Effector memory CD8-positive, alpha-beta T cell (primary cell): ENCODE data around the gene KYAT1.
"Not testable (repeated sequence)": the region's sequence is repeated elsewhere in the genome, so short reads cannot be mapped to it uniquely, and the experiment has no call there.

ENCODE experiments used
- ATAC-seq: fragments of 150-1000 bp; cut with Tn5 transposase; replicated peaks from 2 replicates; pipeline ENCODE4 v1.10.0; 2021; ENCODE audit warnings: mild to moderate bottlenecking, moderate library complexity
- DNase-seq, 3 experiments: peaks; one replicate each; pipeline ENCODE4 v3.0.0; 2021
- H3K27ac Mint-ChIP-seq, 2 donors: one replicate each; pipeline ENCODE4 v1.8.0; 2022; ENCODE audit warnings: mild to moderate bottlenecking in 2 of 2, mixed read lengths in 2 of 2, moderate library complexity in 2 of 2
- H3K27me3 Mint-ChIP-seq, 2 donors: one replicate each; pipeline ENCODE4 v1.8.0; 2022; ENCODE audit warnings: mixed read lengths in 2 of 2
- H3K36me3 Mint-ChIP-seq: one replicate; pipeline ENCODE4 v1.8.0; 2022; ENCODE audit warnings: mild to moderate bottlenecking, moderate library complexity, mixed read lengths; ENCODE audit not compliant: insufficient read depth
- H3K4me1 Mint-ChIP-seq, 2 donors: one replicate each; pipeline ENCODE4 v1.8.0; 2022; ENCODE audit warnings: low read depth in 2 of 2, mixed read lengths in 2 of 2
- H3K4me3 Mint-ChIP-seq, 2 donors: one replicate each; pipeline ENCODE4 v1.8.0; 2022; ENCODE audit warnings: mild to moderate bottlenecking in 2 of 2, mixed read lengths in 2 of 2, moderate library complexity in 2 of 2
- H3K9me3 Mint-ChIP-seq, 2 donors: one replicate each; pipeline ENCODE4 v1.8.0; 2022; ENCODE audit warnings: mixed read lengths in 2 of 2

Gene KYAT1

GRCh38 chr9:128858476-128858875, 23.3 kb downstream of the KYAT1 start:
- H3K9me3 Mint-ChIP-seq = not testable (repeated sequence)
- peaks cover 11% of the 10 kb centered on the region for H3K36me3 Mint-ChIP-seq

GRCh38 chr9:128854454-128854853, 27.3 kb downstream of the KYAT1 start:
- not testable (repeated sequence) for H3K27me3 Mint-ChIP-seq, H3K27ac Mint-ChIP-seq, H3K4me3 Mint-ChIP-seq, H3K4me1 Mint-ChIP-seq, ATAC-seq, DNase-seq
- Mint-ChIP-seq H3K9me3 (peaks cover 2 to 11% of the 10 kb centered on the region in 2 donors), H3K36me3 (peaks cover 15% of the 10 kb centered on the region)

More at GRCh38 chr9:128858476-128858875, 23.3 kb downstream of the KYAT1 start:
- DNase-seq, ATAC-seq, H3K27ac Mint-ChIP-seq, H3K4me3 Mint-ChIP-seq, H3K4me1 Mint-ChIP-seq, H3K27me3 Mint-ChIP-seq: not testable (repeated sequence)

DNA sequence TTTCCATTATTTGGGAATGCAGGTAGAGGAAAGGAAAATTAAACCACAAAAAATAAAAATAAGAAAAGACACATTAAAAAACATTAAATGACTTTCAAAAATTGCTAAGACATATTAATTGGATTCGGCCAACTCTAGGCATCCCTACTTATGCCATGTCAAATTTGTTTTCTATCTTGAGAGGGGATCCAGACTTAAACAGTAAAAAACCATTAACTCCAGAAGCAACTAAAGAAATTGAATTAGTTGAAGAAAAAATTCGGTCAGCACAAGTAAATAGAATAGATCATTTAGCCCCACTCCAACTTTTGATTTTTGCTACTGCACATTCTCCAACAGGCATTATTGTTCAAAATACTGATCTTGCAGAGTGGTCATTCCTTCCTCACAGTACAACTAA, 29.1 kb downstream of the KYAT1 start:
- peaks cover 2 to 11% of the 10 kb centered on the region in 2 donors for H3K9me3 Mint-ChIP-seq
- not testable (repeated sequence) for H3K27me3 Mint-ChIP-seq

GRCh38 chr9:128851779-128852600, 29.8 kb downstream of the KYAT1 start:
- not testable (repeated sequence) for H3K27me3 Mint-ChIP-seq, H3K36me3 Mint-ChIP-seq, H3K4me3 Mint-ChIP-seq, ATAC-seq, H3K27ac Mint-ChIP-seq, H3K4me1 Mint-ChIP-seq
- peak in 1 of 3 experiments; percentile 14 for DNase-seq
- peaks cover 2 to 11% of the 10 kb centered on the region in 2 donors for H3K9me3 Mint-ChIP-seq

More for the DNA sequence above, 29.1 kb downstream of the KYAT1 start:
- not testable (repeated sequence) for DNase-seq, ATAC-seq, H3K27ac Mint-ChIP-seq, H3K36me3 Mint-ChIP-seq, H3K4me1 Mint-ChIP-seq, H3K4me3 Mint-ChIP-seq

GRCh38 chr9:128851024-128851423, 30.7 kb downstream of the KYAT1 start:
- not testable (repeated sequence) for H3K27me3 Mint-ChIP-seq, H3K27ac Mint-ChIP-seq, H3K4me1 Mint-ChIP-seq, H3K4me3 Mint-ChIP-seq, DNase-seq, H3K36me3 Mint-ChIP-seq, ATAC-seq
- H3K9me3 Mint-ChIP-seq = peaks cover 2 to 11% of the 10 kb centered on the region in 2 donors

DNA sequence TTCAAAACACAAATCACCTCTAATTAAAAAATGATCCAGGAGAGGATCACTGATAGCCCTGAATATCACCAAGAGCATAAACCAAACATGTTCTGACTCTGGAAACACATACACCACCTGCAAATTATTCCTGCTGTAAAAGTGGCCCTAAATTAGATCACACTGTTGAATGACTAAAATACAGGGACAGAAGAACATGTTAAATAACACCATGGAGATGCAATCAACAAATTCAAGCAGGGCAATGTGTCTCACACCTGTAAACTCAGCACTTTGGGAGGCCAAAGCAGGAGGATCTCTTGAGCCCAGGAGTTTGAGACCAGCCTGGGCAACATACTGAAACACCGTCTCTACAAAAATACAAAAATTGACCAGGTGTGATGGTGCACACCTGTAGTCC, 33.9 kb downstream of the KYAT1 start:
- H3K27ac Mint-ChIP-seq = no peak overlapping the region
- no peaks in the 10 kb centered on the region for H3K4me1 Mint-ChIP-seq
- no peak overlapping the region for H3K4me3 Mint-ChIP-seq
- H3K9me3 Mint-ChIP-seq = peaks cover 2 to 11% of the 10 kb centered on the region in 2 donors
- no peak for DNase-seq
- no peak for ATAC-seq
- no peaks in the 10 kb centered on the region for H3K27me3 Mint-ChIP-seq
- peaks cover 8% of the 10 kb centered on the region for H3K36me3 Mint-ChIP-seq

DNA sequence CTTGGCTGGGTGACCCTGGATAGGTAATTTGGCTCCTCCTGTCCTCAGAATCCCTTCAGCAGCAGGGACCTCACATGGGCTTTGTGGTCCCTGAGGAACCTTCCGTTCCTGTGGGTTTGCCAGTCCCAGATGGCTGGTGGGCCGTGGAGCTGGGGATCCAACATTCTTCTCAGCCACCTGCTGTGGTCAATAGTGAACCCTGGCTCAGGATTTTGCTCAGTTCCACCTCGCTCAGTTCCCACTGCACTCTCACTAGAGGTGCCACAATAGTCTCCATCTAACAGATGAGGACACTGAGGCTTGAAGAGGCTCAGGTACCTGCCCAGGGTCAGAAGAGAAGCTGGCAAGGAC, 35.1 kb downstream of the KYAT1 start:
- no peaks in the 10 kb centered on the region for H3K27me3 Mint-ChIP-seq
- peaks cover 2 to 10% of the 10 kb centered on the region in 2 donors for H3K9me3 Mint-ChIP-seq
- DNase-seq (no peak), ATAC-seq (no peak)
- no peak overlapping the region for H3K4me3 Mint-ChIP-seq
- H3K27ac Mint-ChIP-seq = no peak overlapping the region
- peaks cover 12% of the 10 kb centered on the region for H3K36me3 Mint-ChIP-seq
- no peaks in the 10 kb centered on the region for H3K4me1 Mint-ChIP-seq

DNA sequence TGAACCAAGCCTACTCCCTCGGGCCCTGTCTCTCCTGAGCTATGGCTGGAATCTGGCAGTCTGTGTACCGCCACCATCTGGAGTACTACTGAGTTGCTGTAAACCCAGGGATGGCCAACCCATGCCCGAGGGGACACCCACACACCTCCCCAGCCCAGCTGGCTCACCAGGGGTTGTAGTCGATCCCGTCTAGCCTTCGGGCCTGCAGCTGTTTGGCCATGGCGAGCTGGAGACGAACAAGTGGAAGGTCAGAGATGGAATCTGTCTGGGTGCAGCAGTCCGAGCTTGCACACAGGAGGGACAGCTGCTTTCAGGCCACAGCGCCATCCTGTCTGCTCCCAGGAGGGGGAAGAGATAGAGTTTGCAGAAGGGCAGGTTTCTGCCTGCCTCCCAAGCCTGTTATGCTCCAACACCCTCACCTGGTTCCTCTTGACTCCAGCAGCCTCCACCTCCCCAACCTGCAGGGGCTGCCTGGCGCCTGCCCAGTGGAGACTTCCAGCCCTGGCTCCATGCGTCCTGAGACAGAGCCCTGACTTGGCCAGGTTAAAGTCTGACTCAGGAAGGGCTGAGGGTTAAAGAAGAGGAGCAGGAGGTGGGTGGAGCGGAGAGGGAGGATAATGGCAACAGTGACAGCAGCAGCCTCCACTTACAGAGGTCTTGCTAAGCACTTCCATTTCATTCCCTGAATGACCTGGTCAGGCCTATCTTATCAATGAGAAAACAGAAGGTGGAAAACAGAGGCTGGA, 36.4 kb downstream of the KYAT1 start:
- Mint-ChIP-seq H3K27ac (no peak overlapping the region), H3K9me3 (no peaks in the 10 kb centered on the region), H3K36me3 (peaks cover 6% of the 10 kb centered on the region), H3K4me1 (no peaks in the 10 kb centered on the region), H3K27me3 (no peaks in the 10 kb centered on the region), H3K4me3 (no peak overlapping the region)
- DNase-seq (no peak), ATAC-seq (no peak)

- not testable (repeated sequence) for ATAC-seq, H3K9me3 Mint-ChIP-seq, H3K4me3 Mint-ChIP-seq, H3K27me3 Mint-ChIP-seq, H3K27ac Mint-ChIP-seq, H3K36me3 Mint-ChIP-seq, H3K4me1 Mint-ChIP-seq, DNase-seq
Observed at GRCh38 chr9:128843171-128843570, 38.6 kb downstream of the KYAT1 start.

GRCh38 chr9:128841694-128842492, 39.9 kb downstream of the KYAT1 start:
- Mint-ChIP-seq H3K9me3 (no peaks in the 10 kb centered on the region), H3K36me3 (peaks cover 6% of the 10 kb centered on the region), H3K4me1 (no peaks in the 10 kb centered on the region), H3K27ac (no peak overlapping the region), H3K4me3 (no peak overlapping the region), H3K27me3 (no peaks in the 10 kb centered on the region)
- DNase-seq = no peak
- no peak for ATAC-seq

DNA sequence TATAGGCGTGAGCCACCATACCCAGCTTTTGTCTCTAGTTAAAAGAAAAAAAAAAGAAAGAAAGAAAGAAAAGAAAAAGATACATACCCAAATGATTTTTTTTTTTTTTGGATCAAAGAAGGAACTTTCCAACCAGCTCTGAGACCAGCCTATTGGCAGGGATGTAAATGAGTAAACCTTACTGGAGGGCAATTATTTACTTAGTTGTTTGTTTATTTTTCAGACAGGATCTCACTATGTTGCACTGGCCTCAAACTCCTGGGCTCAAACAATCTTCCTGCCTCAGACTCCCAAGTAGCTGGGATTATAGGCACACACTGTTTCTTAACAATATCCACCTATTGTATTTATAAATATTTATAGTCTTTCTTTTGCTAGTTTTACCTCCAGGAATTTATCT, 41.2 kb downstream of the KYAT1 start:
- no peaks in the 10 kb centered on the region for H3K9me3 Mint-ChIP-seq
- H3K27me3 Mint-ChIP-seq = no peaks in the 10 kb centered on the region
- H3K36me3 Mint-ChIP-seq = peaks cover 4% of the 10 kb centered on the region
- H3K4me1 Mint-ChIP-seq = no peaks in the 10 kb centered on the region
- no peak overlapping the region for H3K27ac Mint-ChIP-seq
- no peak overlapping the region for H3K4me3 Mint-ChIP-seq
- no peak for ATAC-seq
- DNase-seq = no peak

GRCh38 chr9:128838338-128838737, 43.4 kb downstream of the KYAT1 start:
- peaks cover 4% of the 10 kb centered on the region for H3K36me3 Mint-ChIP-seq
- no peak overlapping the region for H3K27ac Mint-ChIP-seq
- no peaks in the 10 kb centered on the region for H3K27me3 Mint-ChIP-seq
- no peaks in the 10 kb centered on the region for H3K9me3 Mint-ChIP-seq
- no peaks in the 10 kb centered on the region for H3K4me1 Mint-ChIP-seq
- no peak for DNase-seq
- ATAC-seq = no peak
- H3K4me3 Mint-ChIP-seq = no peak overlapping the region

DNA sequence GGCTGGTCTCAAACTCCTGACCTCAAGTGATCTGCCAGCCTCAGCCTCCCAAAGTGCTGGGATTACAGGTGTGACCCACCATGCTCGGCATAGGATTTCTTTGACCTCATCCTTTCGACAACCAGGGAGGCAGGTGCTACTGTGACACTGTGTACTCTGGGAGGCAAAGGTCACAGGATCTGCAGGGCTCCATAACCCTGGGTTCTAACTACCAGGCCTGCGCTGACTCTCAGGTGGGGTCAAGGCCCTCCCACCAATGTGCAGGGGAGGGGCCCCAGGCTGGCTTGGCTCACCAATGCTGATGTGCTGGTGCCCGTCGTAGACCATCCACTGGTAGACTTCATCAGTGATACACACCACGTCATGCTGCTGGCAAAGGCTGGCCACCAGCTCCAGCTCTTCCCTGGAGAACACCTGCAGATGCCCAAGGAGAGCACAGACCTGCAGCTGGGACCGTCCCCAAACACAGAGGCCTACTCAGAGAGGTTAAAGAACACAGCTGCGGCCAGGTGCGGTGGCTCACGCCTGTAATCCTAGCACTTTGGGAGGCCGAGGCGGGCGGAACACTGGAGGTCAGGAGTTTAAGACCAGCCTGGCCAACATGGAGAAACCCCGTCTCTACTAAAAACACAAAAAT, 45.1 kb downstream of the KYAT1 start:
- no peaks in the 10 kb centered on the region for H3K36me3 Mint-ChIP-seq

More for the DNA sequence above, 45.1 kb downstream of the KYAT1 start:
- Mint-ChIP-seq H3K27me3 (no peaks in the 10 kb centered on the region), H3K4me1 (no peaks in the 10 kb centered on the region), H3K9me3 (no peaks in the 10 kb centered on the region), H3K4me3 (no peak overlapping the region), H3K27ac (no peak overlapping the region)
- ATAC-seq = no peak
- no peak for DNase-seq
